ENCODE data around the gene FAM169A. TPM values are rescaled to one million over a fixed set of nuclear protein-coding genes. Genes with fewer than 3 reads are reported as not detected.

The FAM169A gene
- total RNA-seq, 1 donor from 2014 or later: 6.3 TPM

GRCh38 chr5:74850789-74851425 is 15.3 kb downstream of the FAM169A start:
- TF ChIP-seq CTCF (IDR thresholded peaks at IDR 0.05; ENCODE audit: borderline replicate concordance): no peak
- no peaks in the 10 kb centered on the region for H3K36me3 ChIP-seq
- intact Hi-C loops (cut with micrococcal nuclease): no loop called here
- no peaks in the 10 kb centered on the region for H3K27me3 ChIP-seq (ENCODE audit: low read depth)
- peaks cover 3% of the 10 kb centered on the region for H3K9me3 ChIP-seq (replicated peaks)
- H3K27ac ChIP-seq (replicated peaks): no peak overlapping the region
- H3K4me1 ChIP-seq: no peaks in the 10 kb centered on the region
- DNase-seq: no peak
- no peak overlapping the region for H3K4me3 ChIP-seq

- Histone ChIP-seq H3K9me3 (replicated peaks) (no peaks in the 10 kb centered on the region), H3K4me1 (no peaks in the 10 kb centered on the region), H3K4me3 (no peak overlapping the region), H3K27me3 (ENCODE audit: low read depth) (no peaks in the 10 kb centered on the region), H3K36me3 (no peaks in the 10 kb centered on the region), H3K27ac (replicated peaks) (no peak overlapping the region)
- DNase-seq: no peak
- no peak for TF ChIP-seq CTCF (IDR thresholded peaks at IDR 0.05; ENCODE audit: borderline replicate concordance)
- intact Hi-C loops (cut with micrococcal nuclease): no loop called here
These were observed 16.2 kb downstream of the FAM169A start for GRCh38 chr5:74850030-74850429.

GRCh38 chr5:74848553-74849025 is 17.6 kb downstream of the FAM169A start:
- TF ChIP-seq CTCF (IDR thresholded peaks at IDR 0.05; ENCODE audit: borderline replicate concordance): no peak
- intact Hi-C loops (cut with micrococcal nuclease): no loop called here
- Histone ChIP-seq H3K4me3 (no peak overlapping the region), H3K36me3 (no peaks in the 10 kb centered on the region), H3K27me3 (ENCODE audit: low read depth) (no peaks in the 10 kb centered on the region), H3K9me3 (replicated peaks) (no peaks in the 10 kb centered on the region), H3K27ac (replicated peaks) (no peak overlapping the region), H3K4me1 (no peaks in the 10 kb centered on the region)
- DNase-seq: no peak

GRCh38 chr5:74839229-74839628 is 27.0 kb downstream of the FAM169A start:
- DNase-seq: no peak
- H3K27ac ChIP-seq (replicated peaks): no peak overlapping the region
- H3K4me1 ChIP-seq: no peaks in the 10 kb centered on the region
- no peak for TF ChIP-seq CTCF (IDR thresholded peaks at IDR 0.05; ENCODE audit: borderline replicate concordance)
- intact Hi-C loops (cut with micrococcal nuclease): no loop called here
- no peak overlapping the region for H3K4me3 ChIP-seq
- H3K27me3 ChIP-seq (ENCODE audit: low read depth): no peaks in the 10 kb centered on the region
- H3K9me3 ChIP-seq (replicated peaks): no peaks in the 10 kb centered on the region
- no peaks in the 10 kb centered on the region for H3K36me3 ChIP-seq

GRCh38 chr5:74838262-74838661 is 27.9 kb downstream of the FAM169A start:
- intact Hi-C loops (cut with micrococcal nuclease): no loop called here
- no peaks in the 10 kb centered on the region for H3K27me3 ChIP-seq (ENCODE audit: low read depth)
- no peaks in the 10 kb centered on the region for H3K9me3 ChIP-seq (replicated peaks)
- H3K4me1 ChIP-seq: no peaks in the 10 kb centered on the region
- DNase-seq: no peak
- H3K4me3 ChIP-seq: no peak overlapping the region
- no peaks in the 10 kb centered on the region for H3K36me3 ChIP-seq
- TF ChIP-seq CTCF (IDR thresholded peaks at IDR 0.05; ENCODE audit: borderline replicate concordance): no peak
- no peak overlapping the region for H3K27ac ChIP-seq (replicated peaks)

Measured in left ventricle myocardium inferior (tissue), 1 donor.